ENCODE measurements around the gene CCDC85A. TPM values are rescaled to one million over a fixed set of nuclear protein-coding genes. Genes with fewer than 3 reads are reported as not detected.
"Not testable (repeated sequence)": the region's sequence is repeated elsewhere in the genome, so short reads cannot be mapped to it uniquely, and the experiment has no call there.

Gene CCDC85A
- polyA plus RNA-seq, 1 of the 3 experiments (the other 2 are of a cell fraction), result 48.7 TPM

DNA sequence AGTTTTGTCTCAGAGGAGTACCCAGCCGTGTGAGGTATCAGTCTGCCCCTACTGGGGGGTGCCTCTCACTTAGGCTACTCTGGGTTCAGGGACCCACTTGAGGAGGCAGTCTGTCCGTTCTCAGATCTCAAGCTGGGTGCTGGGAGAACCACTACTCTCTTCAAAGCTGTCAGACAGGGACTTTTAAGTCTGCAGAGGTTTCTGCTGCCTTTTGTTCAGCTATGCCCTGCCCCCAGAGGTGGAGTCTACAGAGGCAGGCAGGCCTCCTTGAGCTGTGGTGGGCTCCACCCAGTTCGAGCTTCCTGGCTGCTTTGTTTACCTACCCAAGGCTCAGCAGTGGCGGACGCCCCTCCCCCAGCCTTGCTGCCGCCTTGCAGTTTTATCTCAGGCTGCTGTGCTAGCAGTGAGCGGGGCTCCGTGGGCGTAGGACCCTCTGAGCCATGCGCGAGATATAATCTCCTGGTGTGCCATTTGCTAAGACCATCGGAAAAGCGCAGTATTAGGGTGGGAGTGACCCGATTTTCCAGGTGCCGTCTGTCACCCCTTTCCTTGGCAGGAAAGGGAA lies 41.2 kb upstream of the CCDC85A start:
- H3K36me3 ChIP-seq (replicated peaks in 1 of 2; ENCODE audit: control insufficient read depth in 1 of 2, insufficient read depth in 2 of 2, low read length in 1 of 2); H3K9me2 ChIP-seq; H2AFZ ChIP-seq (ENCODE audit: low read depth); DNase-seq; H3K27me3 ChIP-seq (ENCODE audit: insufficient read depth); POLR2A ChIA-PET; H3K9ac ChIP-seq; H3K4me1 ChIP-seq (ENCODE audit: control insufficient read depth in 1 of 2, insufficient read depth in 2 of 2, low read depth in 1 of 2, low read length in 1 of 2); H3K4me3 ChIP-seq (ENCODE audit: low read depth in 2 of 2, low read length in 1 of 2); H3K27ac ChIP-seq (ENCODE audit: low read depth in 2 of 2, low read length in 1 of 2); H3K79me2 ChIP-seq (ENCODE audit: insufficient read depth); H4K20me1 ChIP-seq (ENCODE audit: insufficient read depth); H3K9me3 ChIP-seq; H3K4me2 ChIP-seq; H3F3A ChIP-seq (replicated peaks; ENCODE audit: insufficient read depth): not testable (repeated sequence)
- 54% methylated on average over 14 of the region's 15 CpGs for WGBS (ENCODE audit: low lambda C conversion rate)
- CTCF ChIA-PET, result interaction anchor here (1.1 kb wide), 1 partner anchor 371 kb away, joined by 3 read pairs; no protein-coding TSS in a partner anchor

GRCh38 chr2:56147907-56148306 lies 35.9 kb upstream of the CCDC85A start:
- H3K27me3 ChIP-seq (ENCODE audit: insufficient read depth), result no peaks in the 10 kb centered on the region
- DNase-seq, result no peak
- H3K4me1 ChIP-seq (ENCODE audit: control insufficient read depth in 1 of 2, insufficient read depth in 2 of 2, low read depth in 1 of 2, low read length in 1 of 2), result no peaks in the 10 kb centered on the region
- H3F3A ChIP-seq (replicated peaks; ENCODE audit: insufficient read depth), result no peaks in the 10 kb centered on the region
- H3K9me3 ChIP-seq, result no peaks in the 10 kb centered on the region
- no peak overlapping the region for H3K9ac ChIP-seq
- no peak overlapping the region for H3K27ac ChIP-seq (ENCODE audit: low read depth in 2 of 2, low read length in 1 of 2)
- TF ChIP-seq, protein P1, sequence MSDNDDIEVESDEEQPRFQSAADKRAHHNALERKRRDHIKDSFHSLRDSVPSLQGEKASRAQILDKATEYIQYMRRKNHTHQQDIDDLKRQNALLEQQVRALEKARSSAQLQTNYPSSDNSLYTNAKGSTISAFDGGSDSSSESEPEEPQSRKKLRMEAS (IDR thresholded peaks at IDR 0.05; ENCODE audit: low read depth), result no peak
- TF ChIP-seq GATA2 (CRISPR knock-in tag; IDR thresholded peaks at IDR 0.05), result no peak
- no peak for TF ChIP-seq RCOR1 (IDR thresholded peaks at IDR 0.05; ENCODE audit: low read length)
- TF ChIP-seq USF2 (IDR thresholded peaks at IDR 0.05; ENCODE audit: borderline replicate concordance, low read depth, low read length), result no peak
- TF ChIP-seq POLR2AphosphoS5 (IDR thresholded peaks at IDR 0.05; ENCODE audit: low read depth, low read length), result no peak
- no peaks in the 10 kb centered on the region for H4K20me1 ChIP-seq (ENCODE audit: insufficient read depth)
- H3K79me2 ChIP-seq (ENCODE audit: insufficient read depth), result no peaks in the 10 kb centered on the region
- ChIA-PET POLR2A (no interaction called here), CTCF (no interaction called here)
- no peak overlapping the region for H3K4me2 ChIP-seq
- H3K36me3 ChIP-seq (replicated peaks in 1 of 2; ENCODE audit: control insufficient read depth in 1 of 2, insufficient read depth in 2 of 2, low read length in 1 of 2), result no peaks in the 10 kb centered on the region
- WGBS (ENCODE audit: low lambda C conversion rate), result 89% methylated on average over 2 of the region's 2 CpGs
- H2AFZ ChIP-seq (ENCODE audit: low read depth), result no peak overlapping the region
- H3K9me2 ChIP-seq, result no peaks in the 10 kb centered on the region
- H3K4me3 ChIP-seq (ENCODE audit: low read depth in 2 of 2, low read length in 1 of 2), result no peak overlapping the region

DNA sequence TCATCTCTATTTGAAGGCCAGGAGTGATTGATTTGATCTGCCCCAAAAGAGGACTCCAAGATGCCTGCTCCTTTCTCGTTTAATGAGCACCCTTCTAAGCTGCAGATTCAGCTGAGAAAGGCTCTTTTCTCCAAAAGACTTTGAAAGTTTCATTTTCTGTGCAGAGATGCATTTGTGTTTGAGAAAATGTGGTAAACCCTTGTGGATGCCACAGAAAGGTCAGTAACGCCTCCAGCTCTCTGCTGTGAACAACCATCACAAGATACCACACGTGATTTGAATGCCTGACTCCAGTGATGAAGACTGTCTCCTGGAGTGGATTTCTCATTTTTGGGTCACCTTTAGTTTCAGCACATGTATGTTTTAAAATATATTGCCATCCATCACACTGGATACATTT lies 35.0 kb upstream of the CCDC85A start:
- Histone ChIP-seq H3F3A (replicated peaks; ENCODE audit: insufficient read depth) (no peaks in the 10 kb centered on the region), H3K27ac (ENCODE audit: low read depth in 2 of 2, low read length in 1 of 2) (no peak overlapping the region), H3K79me2 (ENCODE audit: insufficient read depth) (no peaks in the 10 kb centered on the region), H4K20me1 (ENCODE audit: insufficient read depth) (no peaks in the 10 kb centered on the region), H2AFZ (ENCODE audit: low read depth) (no peak overlapping the region), H3K4me2 (no peak overlapping the region), H3K36me3 (replicated peaks in 1 of 2; ENCODE audit: control insufficient read depth in 1 of 2, insufficient read depth in 2 of 2, low read length in 1 of 2) (no peaks in the 10 kb centered on the region), H3K9me3 (no peaks in the 10 kb centered on the region), H3K27me3 (ENCODE audit: insufficient read depth) (no peaks in the 10 kb centered on the region), H3K4me1 (ENCODE audit: control insufficient read depth in 1 of 2, insufficient read depth in 2 of 2, low read depth in 1 of 2, low read length in 1 of 2) (no peaks in the 10 kb centered on the region), H3K9ac (no peak overlapping the region), H3K9me2 (no peaks in the 10 kb centered on the region), H3K4me3 (ENCODE audit: low read depth in 2 of 2, low read length in 1 of 2) (no peak overlapping the region)
- no peak for DNase-seq
- CTCF ChIA-PET, result no interaction called here
- 22% methylated on average over 3 of the region's 3 CpGs for WGBS (ENCODE audit: low lambda C conversion rate)
- POLR2A ChIA-PET, result no interaction called here
- no peak for TF ChIP-seq EZH2phosphoT487 (IDR thresholded peaks at IDR 0.05; ENCODE audit: borderline replicate concordance, low read depth)
- no peak for TF ChIP-seq CHD2 (IDR thresholded peaks at IDR 0.05; ENCODE audit: low read length, partially characterized antibody)
- no peak for TF ChIP-seq GABPA (IDR thresholded peaks at IDR 0.05; ENCODE audit: low read depth)
- TF ChIP-seq, protein P2, sequence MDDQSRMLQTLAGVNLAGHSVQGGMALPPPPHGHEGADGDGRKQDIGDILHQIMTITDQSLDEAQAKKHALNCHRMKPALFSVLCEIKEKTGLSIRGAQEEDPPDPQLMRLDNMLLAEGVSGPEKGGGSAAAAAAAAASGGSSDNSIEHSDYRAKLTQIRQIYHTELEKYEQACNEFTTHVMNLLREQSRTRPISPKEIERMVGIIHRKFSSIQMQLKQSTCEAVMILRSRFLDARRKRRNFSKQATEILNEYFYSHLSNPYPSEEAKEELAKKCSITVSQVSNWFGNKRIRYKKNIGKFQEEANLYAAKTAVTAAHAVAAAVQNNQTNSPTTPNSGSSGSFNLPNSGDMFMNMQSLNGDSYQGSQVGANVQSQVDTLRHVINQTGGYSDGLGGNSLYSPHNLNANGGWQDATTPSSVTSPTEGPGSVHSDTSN (IDR thresholded peaks at IDR 0.05), result no peak
- no peak for TF ChIP-seq RCOR1 (IDR thresholded peaks at IDR 0.05; ENCODE audit: low read length)
- no peak for TF ChIP-seq NRF1 (IDR thresholded peaks at IDR 0.05; ENCODE audit: low read depth, low read length)
- no peak for TF ChIP-seq NFIC (IDR thresholded peaks at IDR 0.05; ENCODE audit: borderline replicate concordance)
- TF ChIP-seq FOXM1 (IDR thresholded peaks at IDR 0.05; ENCODE audit: low read depth), result no peak
- TF ChIP-seq TAF1 (IDR thresholded peaks at IDR 0.05; ENCODE audit: borderline replicate concordance, low read depth, low read length), result no peak
- TF ChIP-seq, protein P3, sequence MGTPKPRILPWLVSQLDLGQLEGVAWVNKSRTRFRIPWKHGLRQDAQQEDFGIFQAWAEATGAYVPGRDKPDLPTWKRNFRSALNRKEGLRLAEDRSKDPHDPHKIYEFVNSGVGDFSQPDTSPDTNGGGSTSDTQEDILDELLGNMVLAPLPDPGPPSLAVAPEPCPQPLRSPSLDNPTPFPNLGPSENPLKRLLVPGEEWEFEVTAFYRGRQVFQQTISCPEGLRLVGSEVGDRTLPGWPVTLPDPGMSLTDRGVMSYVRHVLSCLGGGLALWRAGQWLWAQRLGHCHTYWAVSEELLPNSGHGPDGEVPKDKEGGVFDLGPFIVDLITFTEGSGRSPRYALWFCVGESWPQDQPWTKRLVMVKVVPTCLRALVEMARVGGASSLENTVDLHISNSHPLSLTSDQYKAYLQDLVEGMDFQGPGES (IDR thresholded peaks at IDR 0.05; ENCODE audit: low read depth, low read length), result no peak
- TF ChIP-seq YY1 (IDR thresholded peaks at IDR 0.05; ENCODE audit: low read depth), result no peak
- no peak for TF ChIP-seq USF2 (IDR thresholded peaks at IDR 0.05; ENCODE audit: borderline replicate concordance, low read depth, low read length)
- no peak for TF ChIP-seq SIN3A (IDR thresholded peaks at IDR 0.05; ENCODE audit: borderline replicate concordance, low read depth, low read length)

Data from SK-N-SH (cell line).